GM19328 (cell line): ENCODE data around the gene C17orf67.

Source experiments
- ATAC-seq: cut with Tn5 transposase; IDR thresholded peaks from one replicate; pipeline ENCODE4 v1.9.1; 2021; ENCODE audit warnings: mild to moderate bottlenecking, moderate library complexity; ENCODE audit not compliant: unreplicated experiment

Gene C17orf67

DNA sequence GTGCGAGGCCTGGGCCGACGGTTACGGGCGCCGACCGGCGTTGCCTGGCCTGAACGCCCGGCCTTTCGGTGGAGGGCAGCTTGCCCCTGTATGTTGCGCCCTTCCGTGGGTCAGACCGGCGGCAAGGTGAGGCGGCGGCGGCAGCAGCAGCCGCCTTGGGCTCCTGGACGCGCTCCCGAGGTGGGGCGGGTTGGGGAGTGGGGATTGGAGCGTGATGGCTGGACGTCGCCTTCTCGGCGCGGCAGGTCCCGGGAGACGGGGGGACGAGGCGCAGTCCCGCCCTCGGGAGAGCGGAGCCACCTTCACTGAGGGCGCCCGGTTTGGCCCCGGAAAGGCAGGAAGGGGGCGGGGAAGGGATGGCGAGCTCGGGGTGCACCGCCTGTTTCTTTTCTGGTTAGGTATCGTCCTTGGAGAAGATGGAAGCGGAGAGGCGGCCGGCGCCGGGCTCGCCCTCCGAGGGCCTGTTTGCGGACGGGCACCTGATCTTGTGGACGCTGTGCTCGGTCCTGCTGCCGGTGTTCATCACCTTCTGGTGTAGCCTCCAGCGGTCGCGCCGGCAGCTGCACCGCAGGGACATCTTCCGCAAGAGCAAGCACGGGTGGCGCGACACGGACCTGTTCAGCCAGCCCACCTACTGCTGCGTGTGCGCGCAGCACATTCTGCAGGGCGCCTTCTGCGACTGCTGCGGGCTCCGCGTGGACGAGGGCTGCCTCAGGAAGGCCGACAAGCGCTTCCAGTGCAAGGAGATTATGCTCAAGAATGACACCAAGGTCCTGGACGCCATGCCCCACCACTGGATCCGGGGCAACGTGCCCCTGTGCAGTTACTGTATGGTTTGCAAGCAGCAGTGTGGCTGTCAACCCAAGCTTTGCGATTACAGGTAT is 902 bp upstream of the C17orf67 start:
- ATAC-seq = peak; percentile 23

DNA sequence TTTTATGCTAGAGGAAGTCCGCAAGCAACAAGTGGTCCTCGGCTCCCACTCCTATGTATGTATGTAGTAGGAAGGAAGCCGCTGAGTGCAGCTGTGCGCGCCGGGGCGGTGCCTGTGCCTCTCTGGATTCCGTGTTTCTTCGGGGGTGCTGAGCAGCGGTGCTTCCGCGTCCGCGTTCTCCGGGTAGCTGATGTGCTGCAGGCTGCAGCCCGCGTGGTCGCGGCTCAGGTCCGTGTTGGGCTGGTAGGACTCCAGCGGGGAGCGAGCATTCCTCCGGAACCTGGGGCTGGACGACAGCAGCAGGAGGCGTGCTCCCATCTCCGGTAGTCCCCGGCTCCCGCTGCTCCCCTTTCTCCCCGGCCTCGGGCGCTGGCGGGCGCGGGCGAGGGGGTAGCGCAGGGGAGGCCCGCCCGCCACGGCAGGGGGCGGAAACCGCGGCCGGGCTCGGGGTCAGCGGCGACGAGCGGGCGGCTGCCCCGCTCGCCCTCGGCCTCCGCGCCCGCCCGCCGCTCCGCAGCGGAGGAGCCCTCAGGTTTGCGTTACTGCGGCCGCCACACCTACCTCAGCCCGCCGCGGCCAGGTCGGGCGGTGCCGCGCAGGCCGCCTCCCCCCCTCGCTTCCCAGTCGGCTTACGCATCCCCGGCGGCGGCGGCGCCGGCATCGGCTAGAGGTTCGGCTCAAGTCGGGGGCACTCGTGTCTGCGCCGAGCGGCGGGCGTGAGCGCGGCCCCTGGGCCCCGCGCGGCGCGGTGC is 487 bp downstream of the C17orf67 start:
- ATAC-seq = peak; percentile 43

DNA sequence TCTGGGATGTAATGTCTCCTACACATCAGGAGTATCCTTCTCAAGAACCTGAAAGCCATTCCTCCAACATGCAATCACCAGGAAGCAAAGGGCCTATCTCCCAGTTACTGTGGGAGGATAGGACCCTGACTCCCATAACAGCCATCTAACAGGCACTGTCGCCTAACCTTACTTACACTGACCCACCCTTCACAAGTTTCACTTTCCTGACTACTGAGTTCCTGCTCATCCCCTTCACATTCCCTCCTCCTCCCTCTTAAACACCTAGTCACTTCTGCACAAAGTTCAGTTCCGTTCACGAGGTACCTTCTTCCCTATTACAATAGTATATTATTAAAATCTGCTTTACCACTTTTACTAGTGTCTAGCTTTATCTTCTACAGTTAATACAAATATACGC is 1.3 kb downstream of the C17orf67 start:
- no peak for ATAC-seq

DNA sequence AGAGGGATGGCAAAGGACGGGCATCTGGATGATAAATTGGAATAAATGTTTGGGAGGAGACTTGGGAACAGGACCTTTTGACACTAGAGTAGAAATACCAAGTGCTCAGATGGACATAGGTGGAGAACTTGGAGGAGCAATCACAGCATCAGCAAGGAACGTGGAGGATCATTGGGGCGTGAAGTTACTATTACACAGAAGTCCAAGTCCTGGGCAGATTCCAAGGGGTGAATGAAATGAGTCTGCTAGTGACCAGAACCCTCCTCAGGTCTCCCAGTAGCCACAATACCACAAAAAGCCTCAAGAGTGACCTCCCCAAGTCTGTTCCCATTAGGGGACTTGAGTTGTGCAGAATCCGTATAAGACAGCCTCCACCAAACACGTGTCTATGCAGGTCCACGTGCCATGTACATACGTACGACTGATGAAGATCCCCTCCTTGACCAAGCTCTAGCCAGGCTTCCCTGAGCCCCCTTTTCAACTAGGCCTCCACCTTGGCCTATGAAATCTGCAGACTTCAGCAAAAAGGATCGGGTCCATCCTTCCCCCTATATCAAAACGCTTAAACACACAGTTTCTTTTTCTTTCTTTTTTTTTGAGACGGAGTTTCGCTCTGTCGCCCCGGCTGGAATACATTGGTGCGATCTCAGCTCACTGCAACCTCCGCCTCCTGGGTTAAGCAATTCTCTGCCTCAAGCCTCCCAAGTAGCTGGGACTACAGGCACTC is 2.2 kb downstream of the C17orf67 start:
- ATAC-seq = no peak

DNA sequence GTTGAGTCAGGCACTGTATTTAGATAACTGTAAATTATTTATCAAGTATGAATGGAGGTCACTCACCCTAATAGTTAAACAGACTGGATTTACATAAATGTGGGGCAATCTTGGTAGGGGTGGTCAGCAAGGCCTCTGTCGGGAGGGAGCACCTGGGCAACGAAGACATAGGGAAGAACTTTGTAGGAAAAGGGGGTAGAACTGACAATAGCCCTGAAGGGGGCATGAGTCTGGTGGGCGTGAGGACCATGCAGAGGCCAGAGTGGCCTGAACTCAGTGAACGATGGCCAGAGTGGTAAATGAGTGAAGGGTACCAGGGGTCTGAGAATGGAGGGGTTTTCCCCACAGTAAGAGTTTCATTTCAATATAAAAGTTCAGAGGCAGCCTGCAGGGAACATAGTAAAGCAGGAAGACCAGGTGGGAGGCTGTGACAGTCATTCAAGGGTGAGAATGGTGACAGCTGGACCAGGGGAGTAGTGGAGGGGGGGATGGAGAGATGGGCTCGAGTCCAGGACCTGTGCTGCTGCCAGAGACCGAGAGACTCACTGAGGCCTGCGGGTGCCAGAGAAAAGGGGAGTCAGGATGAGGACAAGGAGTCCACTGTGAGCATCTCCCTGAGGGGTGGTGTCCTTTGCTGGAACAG is 2.9 kb downstream of the C17orf67 start:
- no peak for ATAC-seq

DNA sequence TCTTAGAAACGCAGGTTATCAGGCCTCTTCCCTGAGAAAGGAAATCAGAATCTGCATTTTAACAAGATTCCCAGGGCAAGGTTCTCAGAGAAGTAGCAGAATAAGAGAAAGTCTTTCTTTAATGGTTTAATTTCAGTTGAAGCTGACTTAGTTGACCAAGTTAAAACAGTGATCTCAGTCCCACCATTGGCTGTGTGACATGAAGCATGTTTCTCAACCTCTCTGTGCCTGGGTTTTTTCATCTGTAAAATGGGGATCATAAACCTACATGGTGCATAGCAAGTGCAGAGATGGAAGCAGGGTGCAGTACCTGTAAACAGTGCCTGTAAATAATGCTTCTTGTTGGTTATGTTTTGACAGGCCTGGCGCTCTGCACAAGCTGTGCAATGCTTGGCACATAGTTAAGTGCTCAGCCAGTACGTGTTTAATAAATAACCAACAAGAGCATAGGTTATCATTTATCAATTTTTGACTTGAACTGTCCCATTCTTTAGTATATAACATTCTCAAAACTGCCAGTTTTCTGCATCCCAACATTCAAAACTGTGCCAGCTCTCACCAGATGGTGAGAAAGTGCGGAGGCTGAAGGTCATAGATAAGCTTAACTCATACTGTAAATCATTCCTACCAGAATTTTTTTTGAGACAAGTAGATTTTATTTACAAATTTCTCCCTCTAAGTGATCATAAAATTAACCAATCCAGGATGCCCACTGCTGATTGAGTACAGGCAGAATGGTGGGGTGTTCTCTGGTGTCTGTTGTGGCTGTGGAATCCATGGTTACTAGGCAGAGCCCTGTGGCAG is 6.9 kb downstream of the C17orf67 start:
- ATAC-seq = no peak

DNA sequence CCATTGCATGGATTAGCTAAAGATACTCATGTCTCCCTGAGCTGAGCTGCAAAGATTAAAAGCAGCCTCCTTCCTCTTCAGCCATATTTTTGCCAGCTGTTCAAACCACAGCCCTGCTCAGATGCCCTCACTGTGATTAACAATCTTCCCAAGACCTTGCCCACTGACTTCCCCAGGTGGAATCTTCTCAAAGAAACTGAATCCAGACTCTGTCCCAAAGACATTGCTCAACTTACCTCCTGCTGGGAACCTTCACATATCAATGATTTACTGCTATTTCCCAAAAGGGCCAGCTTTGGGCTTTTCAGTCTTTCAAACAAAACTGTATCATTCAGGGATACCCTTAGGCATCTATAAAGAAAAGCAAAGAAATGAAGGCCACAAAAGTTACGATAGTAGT is 9.2 kb downstream of the C17orf67 start:
- ATAC-seq = no peak

DNA sequence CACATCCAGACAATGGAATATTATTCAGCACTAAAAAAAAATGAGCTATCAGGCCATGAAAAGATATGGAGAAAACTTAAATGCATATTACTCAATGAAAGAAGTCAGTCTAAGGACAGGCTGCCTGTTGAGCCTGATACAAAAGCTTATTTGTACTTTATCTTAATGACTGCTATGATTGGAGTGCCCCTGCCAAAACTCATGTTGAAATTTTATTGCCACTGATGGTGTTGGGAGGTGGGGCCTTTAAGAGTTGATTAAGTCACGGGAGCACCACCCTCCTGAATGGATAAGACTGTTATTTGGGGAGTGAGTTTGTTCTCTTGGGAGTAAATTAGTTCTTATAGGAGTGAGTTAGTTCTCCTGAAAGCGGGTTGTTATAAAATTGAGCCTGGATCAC is 9.9 kb downstream of the C17orf67 start:
- no peak for ATAC-seq

DNA sequence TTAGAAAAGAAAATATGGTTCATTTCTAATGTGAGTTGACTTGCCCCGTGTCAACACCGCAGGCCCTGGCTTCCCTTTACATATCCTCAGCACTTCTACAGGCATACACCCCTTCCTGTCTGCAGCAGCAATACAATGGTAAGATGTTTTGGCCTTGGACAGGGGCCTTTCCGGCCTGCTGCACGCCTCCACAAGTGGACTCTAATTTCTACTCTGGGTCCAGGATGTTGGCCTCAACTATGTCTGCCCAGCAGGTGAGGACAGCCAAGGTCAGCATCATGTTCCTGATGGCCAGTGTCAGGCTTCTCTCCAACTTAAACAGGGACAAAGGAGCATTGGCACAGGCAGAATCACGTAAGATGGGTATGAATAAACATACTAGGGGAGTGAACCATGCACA is 11.0 kb downstream of the C17orf67 start:
- no peak for ATAC-seq

DNA sequence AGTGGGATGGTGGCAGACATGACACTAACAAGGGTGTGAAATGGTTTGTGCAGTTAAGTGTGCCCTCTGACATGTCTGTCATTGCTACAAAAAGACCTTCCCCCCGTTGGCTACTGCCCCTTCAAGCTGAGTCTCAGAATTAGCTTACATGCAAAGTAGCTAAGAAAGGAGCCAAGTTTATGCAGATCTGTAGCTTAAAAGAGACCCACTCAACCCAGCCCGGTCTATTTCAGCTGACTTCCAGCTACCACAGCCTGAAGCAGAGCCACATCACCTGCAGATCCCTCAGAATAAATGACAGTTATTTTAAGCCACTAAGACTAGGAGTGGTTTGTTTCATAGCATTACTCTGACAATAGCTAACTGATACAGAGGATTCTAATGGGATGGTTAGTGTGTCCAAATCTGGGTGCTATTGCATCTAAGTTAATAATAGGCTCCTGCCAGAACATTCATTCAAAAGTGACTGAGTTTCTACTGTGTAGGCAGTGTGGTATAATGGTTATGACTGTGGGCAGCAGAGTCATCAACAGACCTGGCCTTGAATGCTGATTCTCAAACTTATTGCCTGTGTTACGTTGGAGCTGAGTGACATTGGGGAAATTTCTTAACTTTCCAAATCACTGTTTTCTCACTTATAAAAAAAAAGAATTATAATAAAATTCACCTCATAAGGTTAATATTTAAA is 11.7 kb downstream of the C17orf67 start:
- no peak for ATAC-seq

DNA sequence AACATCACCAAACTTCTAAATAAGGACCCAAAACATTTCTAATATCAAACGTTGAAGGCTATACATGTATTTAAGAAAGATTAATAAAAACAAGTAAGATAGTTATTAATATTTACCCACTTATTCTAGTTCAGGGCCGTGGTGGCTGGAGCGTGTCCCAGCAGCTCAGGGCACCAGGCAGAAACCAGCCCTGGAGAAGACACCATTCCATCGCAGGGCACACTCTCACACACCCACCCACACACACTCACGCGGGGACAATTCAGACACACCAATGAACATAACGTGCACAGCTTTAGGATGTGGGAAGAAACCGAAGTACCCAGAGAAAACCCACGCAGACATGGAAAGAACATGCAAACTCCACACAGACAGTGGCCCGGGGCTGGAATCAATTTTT is 13.5 kb downstream of the C17orf67 start:
- ATAC-seq = no peak

DNA sequence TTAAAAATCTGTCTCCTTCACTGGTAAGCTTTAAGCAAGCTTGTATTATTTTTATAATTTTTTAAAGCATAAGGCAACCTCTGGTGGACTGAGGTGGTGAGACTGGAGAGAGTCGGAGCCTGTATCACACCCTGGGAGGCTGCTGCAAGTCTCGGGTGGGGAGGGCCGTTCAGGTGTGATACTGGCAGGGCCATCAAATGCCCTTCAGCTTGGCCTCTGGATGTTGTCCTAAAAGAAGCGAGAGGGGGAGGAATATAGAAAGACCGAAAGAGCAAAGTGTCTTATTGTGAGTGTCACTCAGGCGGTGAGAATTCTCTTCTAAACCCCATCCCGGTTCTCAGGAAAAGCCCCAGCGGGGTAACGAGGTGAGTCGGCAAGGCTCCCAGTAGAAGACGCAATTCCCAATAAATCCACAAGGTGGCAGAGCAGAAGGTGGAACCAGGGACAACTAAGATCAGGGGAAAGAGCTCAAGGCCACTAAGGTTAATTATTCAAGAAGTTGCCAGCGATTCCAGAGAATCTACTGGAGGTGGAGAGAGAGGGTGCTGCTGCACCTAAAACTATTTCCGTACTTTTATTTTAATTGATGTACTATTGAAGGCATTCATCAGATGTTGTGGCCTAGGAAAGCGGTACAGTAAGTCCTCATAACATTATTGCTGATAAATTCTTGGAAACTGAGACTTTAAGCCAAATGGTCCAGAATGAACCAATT is 14.1 kb downstream of the C17orf67 start:
- ATAC-seq = no peak

DNA sequence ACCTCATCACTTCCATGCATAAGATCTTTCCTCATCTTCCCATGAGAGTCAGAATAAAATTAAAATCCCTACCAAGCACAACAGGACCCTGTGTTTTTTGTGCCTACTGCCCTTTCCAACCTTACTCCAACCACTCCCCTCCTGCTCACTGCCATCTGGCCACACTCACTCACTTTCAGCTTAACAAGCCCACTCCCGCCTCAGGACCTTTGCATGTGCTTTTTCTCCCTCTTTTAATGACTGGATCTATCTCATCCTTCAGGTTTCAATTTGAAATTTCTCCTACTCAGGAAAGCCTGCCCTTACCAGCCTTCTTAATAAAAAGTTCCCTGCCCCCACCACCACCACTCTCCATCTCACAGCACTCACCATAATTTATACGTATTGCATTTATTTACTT is 14.7 kb downstream of the C17orf67 start:
- ATAC-seq = no peak

DNA sequence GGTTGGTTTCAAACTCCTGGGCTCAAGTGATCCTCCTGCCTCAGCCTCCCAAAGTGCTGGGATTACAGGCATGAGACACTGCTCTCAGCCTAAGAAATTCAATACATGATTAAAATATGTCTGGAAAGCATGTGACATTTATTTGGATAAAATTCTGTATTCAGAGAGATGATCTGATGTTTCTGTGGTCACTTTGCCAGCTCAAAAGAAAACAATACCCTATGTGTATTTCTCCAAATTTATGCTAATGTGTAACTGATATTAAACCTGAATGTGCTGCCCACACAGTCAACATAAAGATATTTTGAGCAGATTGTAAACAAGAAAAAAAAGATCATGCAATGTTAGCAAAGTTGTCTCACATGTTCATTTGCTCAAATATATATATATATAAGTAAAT is 16.7 kb downstream of the C17orf67 start:
- no peak for ATAC-seq

DNA sequence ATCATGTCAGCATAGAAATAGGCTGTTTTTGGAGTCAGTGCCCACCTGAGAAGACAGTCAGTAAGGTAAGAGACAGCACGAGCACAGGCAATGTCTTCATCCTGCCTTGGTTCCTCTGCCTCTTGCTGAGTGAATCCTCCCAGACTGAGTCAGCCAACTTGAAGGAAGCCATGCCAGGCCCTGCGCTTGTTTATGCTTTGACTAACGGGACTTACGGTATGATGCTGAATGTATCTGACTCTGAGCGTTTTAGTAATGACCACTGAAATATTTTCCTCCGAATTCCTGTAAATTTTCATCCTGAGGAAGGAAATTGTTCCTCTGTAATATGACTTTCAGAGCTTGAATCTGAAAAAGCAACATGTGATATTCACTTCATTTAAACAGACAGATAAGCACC is 18.0 kb downstream of the C17orf67 start:
- no peak for ATAC-seq

DNA sequence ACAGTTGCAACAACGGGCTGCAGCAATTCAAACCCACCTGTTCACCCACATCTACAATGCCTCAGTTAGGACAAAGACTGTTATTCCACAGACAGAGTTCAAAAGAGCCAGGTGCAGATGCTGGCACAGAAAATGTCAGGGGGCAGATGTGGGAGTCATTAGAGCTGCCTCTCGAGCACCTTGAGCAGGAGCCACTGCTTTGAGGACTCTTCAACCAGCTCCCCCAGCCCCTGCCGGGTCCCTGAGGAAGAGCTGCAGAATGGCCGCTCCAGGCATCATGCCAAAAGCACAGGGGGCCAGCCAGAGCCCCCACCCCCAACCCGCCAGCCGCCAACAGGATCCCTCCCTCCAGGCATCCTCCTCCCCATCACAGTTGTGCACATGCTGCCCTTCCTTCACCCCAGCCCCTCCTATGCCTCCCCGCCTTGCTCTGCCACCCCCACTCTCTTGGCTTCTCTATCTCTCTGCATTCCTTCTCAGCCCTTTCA is 20.8 kb downstream of the C17orf67 start:
- no peak for ATAC-seq

DNA sequence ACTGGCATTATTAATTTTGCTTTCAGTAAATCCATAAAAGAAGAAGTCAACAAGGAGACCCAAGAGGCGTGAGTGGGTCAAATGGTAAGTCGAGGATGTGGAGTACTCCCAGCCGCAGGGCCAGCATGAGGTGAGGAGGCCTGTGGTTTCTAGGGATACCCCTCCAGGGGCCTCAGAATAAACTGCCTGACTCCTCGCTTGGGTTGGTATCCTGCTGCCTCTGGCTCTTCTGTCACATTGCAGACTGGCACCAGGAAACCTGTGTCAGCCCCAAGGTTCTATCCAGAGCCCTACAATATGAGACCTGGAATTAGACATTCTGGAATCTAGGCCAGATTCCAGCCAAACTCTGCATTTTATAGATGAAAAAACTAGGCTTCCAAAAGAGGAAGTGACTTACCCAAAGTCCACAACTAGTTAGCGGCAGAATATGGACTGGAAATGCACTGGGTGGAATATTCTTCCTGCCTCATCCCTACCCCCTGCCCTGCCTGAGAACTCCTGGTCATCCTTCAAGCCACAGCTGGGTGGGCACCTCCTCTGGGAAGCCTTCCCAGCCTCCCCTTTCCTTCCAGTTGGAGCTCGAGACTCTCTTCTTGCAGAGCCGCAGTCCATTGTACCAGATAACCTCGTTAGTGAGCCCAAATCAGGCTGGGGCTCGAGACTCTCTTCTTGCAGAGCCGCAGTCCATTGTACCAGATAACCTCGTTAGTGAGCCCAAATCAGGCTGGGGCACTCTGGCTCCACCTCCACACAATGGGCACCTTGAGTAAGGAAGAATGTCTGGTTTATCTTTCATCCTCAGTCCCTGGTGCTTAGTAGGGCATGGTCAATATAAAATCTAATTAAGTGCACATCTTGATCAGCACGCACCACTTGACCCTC is 22.6 kb downstream of the C17orf67 start:
- ATAC-seq = no peak

DNA sequence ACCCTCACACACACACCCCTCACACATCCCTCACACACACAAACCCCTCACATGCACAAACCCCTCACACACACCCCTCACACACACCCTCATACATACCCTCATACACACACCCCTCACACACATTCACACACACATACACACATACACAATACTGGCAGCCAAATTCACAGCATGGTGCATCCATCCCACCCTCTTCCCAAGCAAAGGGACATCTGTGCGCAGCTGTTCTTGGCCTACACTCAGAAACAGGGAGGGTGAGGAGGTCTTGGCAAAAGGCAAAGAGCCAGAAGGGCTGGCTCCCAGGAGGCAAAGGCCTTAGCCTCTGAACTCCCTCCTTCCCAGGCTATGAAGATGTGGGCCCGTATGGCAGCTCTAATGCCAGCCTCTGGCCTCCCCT is 23.4 kb downstream of the C17orf67 start:
- ATAC-seq = no peak
